OCI-LY3 (cell line): Measurements from ENCODE around the gene TMEM232.

Source experiments
- H2AFZ ChIP-seq: fragments of 200-600, 300-600 bp; shearing (Covaris generic); 2 replicates; pipeline ENCODE4 v1.6.0; 2014; ENCODE audit warnings: antibody characterized with exemption, low read depth, low read length
- H3K27ac ChIP-seq: fragments of 200-600, 300-600 bp; sonication (generic); 2 replicates; pipeline ENCODE4 v1.5.1; 2014; ENCODE audit warnings: mild to moderate bottlenecking, low read length, moderate library complexity, mixed read lengths
- H3K27me3 ChIP-seq: fragments of 200-600, 300-600 bp; sonication (generic); 2 replicates; pipeline ENCODE4 v1.6.1; 2014; ENCODE audit warnings: low read depth, low read length, mixed read lengths
- H3K36me3 ChIP-seq: fragments of 200-600, 300-600 bp; sonication (generic); replicated peaks from 2 replicates; pipeline ENCODE3; 2014; ENCODE audit warnings: low read depth, low read length, mixed read lengths
- H3K4me1 ChIP-seq: fragments of 300-600, 200-600 bp; sonication (generic); 2 replicates; pipeline ENCODE4 v1.6.1; 2014; ENCODE audit warnings: low read length, mixed read lengths
- H3K4me2 ChIP-seq: fragments of 200-600, 300-600 bp; sonication (generic); 2 replicates; pipeline ENCODE4 v1.6.1; 2014; ENCODE audit warnings: low read length, mixed read lengths
- H3K4me3 ChIP-seq: fragments of 300-600, 200-600 bp; sonication (generic); 2 replicates; pipeline ENCODE4 v1.5.1; 2014; ENCODE audit warnings: antibody characterized with exemption, mild to moderate bottlenecking, low read length, moderate library complexity
- H3K79me2 ChIP-seq: fragments of 300-600, 200-600 bp; shearing (Covaris generic); 2 replicates; pipeline ENCODE4 v1.6.1; 2014; ENCODE audit warnings: mild to moderate bottlenecking, low read length, mixed read lengths
- H3K9ac ChIP-seq: fragments of 300-600, 200-600 bp; shearing (Covaris generic); 2 replicates; pipeline ENCODE4 v1.6.0; 2014; ENCODE audit warnings: mild to moderate bottlenecking, low read length, moderate library complexity
- H3K9me3 ChIP-seq: fragments of 200-600, 300-600 bp; shearing (Covaris generic); 2 replicates; pipeline ENCODE4 v1.6.1; 2014; ENCODE audit warnings: low read length, mixed read lengths; ENCODE audit not compliant: insufficient read depth
- H4K20me1 ChIP-seq: fragments of 200-600, 300-600 bp; sonication (generic); 2 replicates; pipeline ENCODE4 v1.6.1; 2016; ENCODE audit warnings: low read length, mixed read lengths; ENCODE audit not compliant: insufficient read depth
- CTCF ChIP-seq: fragments of 200-600, 300-600 bp; sonication (generic); IDR thresholded peaks from 2 replicates; pipeline ENCODE4 v1.5.1; 2014; ENCODE audit warnings: antibody characterized with exemption, low read length, low read depth
- EZH2phosphoT487 ChIP-seq: fragments of 200-600 bp; shearing (Covaris generic); IDR thresholded peaks from 2 replicates; pipeline ENCODE4 v1.6.1; 2018; ENCODE audit warnings: antibody characterized with exemption, mixed run types, low read depth

The TMEM232 gene

DNA sequence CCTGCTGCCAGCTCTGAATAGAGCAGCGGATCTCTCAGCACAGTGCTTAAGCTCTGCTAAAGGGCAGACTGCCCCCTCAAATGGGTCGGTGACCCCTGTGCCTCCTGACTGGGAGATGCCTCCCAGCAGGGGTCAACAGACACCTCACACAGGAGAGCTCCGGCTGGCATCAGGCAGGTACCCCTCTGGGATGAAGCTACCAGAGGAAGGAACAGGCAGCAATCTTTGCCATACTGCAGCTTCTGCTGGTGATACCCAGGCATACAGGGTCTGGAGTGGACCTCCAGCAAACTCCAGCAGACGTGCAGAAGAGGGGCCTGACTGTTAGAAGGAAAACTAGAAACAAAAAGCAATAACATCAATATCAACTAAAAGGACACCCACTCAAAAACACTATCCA, 131.6 kb downstream of the TMEM232 start:
- Histone ChIP-seq H3K36me3 (no peaks in the 10 kb centered on the region), H4K20me1 (no peaks in the 10 kb centered on the region), H3K4me3 (no peak overlapping the region), H3K9me3 (no peaks in the 10 kb centered on the region), H3K4me1 (no peaks in the 10 kb centered on the region), H3K4me2 (no peak overlapping the region), H3K27me3 (no peaks in the 10 kb centered on the region), H3K9ac (no peak overlapping the region), H2AFZ (no peak overlapping the region), H3K79me2 (no peaks in the 10 kb centered on the region), H3K27ac (no peak overlapping the region)
- TF ChIP-seq CTCF = no peak

DNA sequence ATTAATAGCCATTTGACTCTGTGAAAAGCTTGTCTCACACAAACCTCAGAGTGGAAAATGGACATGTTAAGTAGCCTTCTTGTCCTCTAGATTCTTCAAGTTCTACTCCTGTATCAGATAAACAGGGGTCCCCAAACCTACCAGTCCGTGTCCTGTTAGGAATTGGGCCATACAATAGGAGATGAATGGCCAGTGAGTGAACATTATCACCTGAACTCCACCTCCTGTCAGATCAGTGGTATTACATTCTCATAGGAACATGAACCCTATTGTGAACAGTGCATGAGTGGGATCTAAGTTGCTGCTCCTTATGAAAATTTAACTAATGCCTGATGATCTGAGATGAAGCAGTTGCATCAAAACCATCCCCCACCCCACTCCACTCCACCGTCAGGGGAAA, 136.3 kb downstream of the TMEM232 start:
- Histone ChIP-seq H4K20me1 (no peaks in the 10 kb centered on the region), H3K9me3 (no peaks in the 10 kb centered on the region), H3K9ac (no peak overlapping the region), H3K79me2 (no peaks in the 10 kb centered on the region), H3K4me1 (no peaks in the 10 kb centered on the region), H3K27ac (no peak overlapping the region), H3K27me3 (no peaks in the 10 kb centered on the region), H3K4me3 (no peak overlapping the region), H2AFZ (no peak overlapping the region), H3K36me3 (no peaks in the 10 kb centered on the region), H3K4me2 (no peak overlapping the region)
- TF ChIP-seq EZH2phosphoT487 (no peak), CTCF (peak; percentile 48)

- Histone ChIP-seq H3K27ac (no peak overlapping the region), H2AFZ (no peak overlapping the region), H3K4me2 (no peak overlapping the region), H4K20me1 (no peaks in the 10 kb centered on the region), H3K27me3 (no peaks in the 10 kb centered on the region), H3K4me3 (no peak overlapping the region), H3K9ac (no peak overlapping the region), H3K79me2 (no peaks in the 10 kb centered on the region), H3K4me1 (no peaks in the 10 kb centered on the region), H3K9me3 (no peaks in the 10 kb centered on the region), H3K36me3 (no peaks in the 10 kb centered on the region)
- no peak for TF ChIP-seq EZH2phosphoT487
- no peak for TF ChIP-seq CTCF
Observed at GRCh38 chr5:110588286-110588980, 138.0 kb downstream of the TMEM232 start.

GRCh38 chr5:110580625-110581024, 145.8 kb downstream of the TMEM232 start:
- Histone ChIP-seq H3K4me2 (no peak overlapping the region), H3K36me3 (no peaks in the 10 kb centered on the region), H3K27me3 (no peaks in the 10 kb centered on the region), H3K9me3 (no peaks in the 10 kb centered on the region), H3K4me3 (no peak overlapping the region), H2AFZ (no peak overlapping the region), H4K20me1 (no peaks in the 10 kb centered on the region), H3K4me1 (no peaks in the 10 kb centered on the region), H3K79me2 (no peaks in the 10 kb centered on the region), H3K9ac (no peak overlapping the region), H3K27ac (no peak overlapping the region)
- TF ChIP-seq CTCF (no peak), EZH2phosphoT487 (no peak)
